K562 (cell line): Measurements from ENCODE around the gene CARD10. TPM values are rescaled to one million over a fixed set of nuclear protein-coding genes. Genes with fewer than 3 reads are reported as not detected.

Source experiments
- FOSL1 ChIP-seq: fragments of 200-800 bp; sonication (Bioruptor generic); conservative IDR thresholded peaks from 2 replicates; pipeline ENCODE4 v1.6.1; 2016; ENCODE audit warnings: missing genetic modification characterization, missing compliant biosample characterization
- JUN ChIP-seq, 2 experiments: sonication (generic) in 1 of 2; formaldehyde crosslinking in 1 of 2; IDR thresholded peaks; 2 replicates each; pipeline versions ENCODE4 v1.6.1 to v1.8.0; 2012 to 2022; ENCODE audit warnings: borderline replicate concordance in 2 of 2, mild to moderate bottlenecking in 2 of 2, improper control_type of control experiment in 1 of 2, low read depth in 1 of 2, low read length in 1 of 2, missing genetic modification reagents in 1 of 2
- MEF2A ChIP-seq: IDR thresholded peaks from 2 replicates; pipeline ENCODE4 v1.6.1; 2011; ENCODE audit warnings: low read depth, mild to moderate bottlenecking, low read length, moderate library complexity; ENCODE audit not compliant: control insufficient read depth
- MTA3 ChIP-seq: fragments of 450-650 bp; formaldehyde crosslinking; IDR thresholded peaks from 2 replicates; pipeline ENCODE4 v1.6.1; 2017; ENCODE audit warnings: mild to moderate bottlenecking, borderline replicate concordance
- TEAD1 ChIP-seq, 2 experiments: fragments of 450-650 bp in 1 of 2; sonication (generic) in 1 of 2; formaldehyde crosslinking; IDR thresholded peaks; 2 replicates each; pipeline versions ENCODE4 v1.4.0 to v1.8.0; 2020 to 2022; ENCODE audit warnings: mild to moderate bottlenecking in 2 of 2, missing genetic modification reagents in 1 of 2
- ZNF184 ChIP-seq: sonication (generic); formaldehyde crosslinking; IDR thresholded peaks from 2 replicates; pipeline ENCODE4 v1.5.0; 2020; ENCODE audit warnings: missing genetic modification reagents
- ZNF274 ChIP-seq: IDR thresholded peaks from 2 replicates; pipeline ENCODE4 v1.6.1; 2011; ENCODE audit warnings: low read depth, mild to moderate bottlenecking, low read length, moderate library complexity, borderline replicate concordance
- ZNF780A ChIP-seq: fragments of 250-450 bp; sonication (Bioruptor Pico); IDR thresholded peaks from 2 replicates; pipeline ENCODE4 v1.5.0; 2021; ENCODE audit warnings: mild to moderate bottlenecking
- polyA plus RNA-seq, 8 experiments: library from polyadenylated mRNA; depleted of rRNA in 4 of 8; stranded (reverse) in 5 of 8; unstranded in 3 of 8; fragments of >200 nt; fragmentation: Nextera tagmentation in 2 of 8; fragmentation: Illumina TruSeq in 1 of 8; extraction: Ambion mirVana in 2 of 8; extraction: Trizol in 1 of 8; gene quantifications; 2 replicates each; pipeline versions ENCODE4 v1.2.1 to v1.2.3, GENCODE V29; 2011 to 2014; ENCODE audit warnings: inconsistent platforms in 1 of 8, missing spikeins in 1 of 8
- total RNA-seq, 7 experiments: library from RNA; depleted of rRNA in 6 of 7; stranded (reverse); fragments of >200 nt in 6 of 7; fragmentation: Illumina TruSeq in 2 of 7; extraction: Trizol in 2 of 7; gene quantifications; 2 replicates each; pipeline versions ENCODE4 v1.2.1 to v1.2.3, GENCODE V29; 2011 to 2021; ENCODE audit warnings: low replicate concordance in 1 of 7
- TF ChIP-seq, protein P1 (sequence below): IDR thresholded peaks from 2 replicates; pipeline ENCODE4 v1.6.1; 2011; ENCODE audit not compliant: insufficient read length; ENCODE audit errors: extremely low read depth
- TF ChIP-seq, protein P2 (sequence below): fragments of 200-800 bp; sonication (Bioruptor generic); IDR thresholded peaks from 2 replicates; pipeline ENCODE4 v1.6.1; 2017; ENCODE audit warnings: missing genetic modification characterization, missing compliant biosample characterization
- TF ChIP-seq, protein P3 (sequence below), 2 experiments: fragments of 450-650 bp; formaldehyde crosslinking in 1 of 2; IDR thresholded peaks; 2 replicates each; pipeline versions ENCODE4 v1.4.0 to v1.6.1; 2014 to 2020; ENCODE audit warnings: mild to moderate bottlenecking in 2 of 2, borderline replicate concordance in 1 of 2, low read depth in 1 of 2

Gene CARD10
- total and polyA plus RNA-seq, 9 of the 15 experiments (the other 6 are each of a cell fraction or from before 2014, with no cell fraction given), result 0.13 to 5.8 (median 1.6) TPM

DNA sequence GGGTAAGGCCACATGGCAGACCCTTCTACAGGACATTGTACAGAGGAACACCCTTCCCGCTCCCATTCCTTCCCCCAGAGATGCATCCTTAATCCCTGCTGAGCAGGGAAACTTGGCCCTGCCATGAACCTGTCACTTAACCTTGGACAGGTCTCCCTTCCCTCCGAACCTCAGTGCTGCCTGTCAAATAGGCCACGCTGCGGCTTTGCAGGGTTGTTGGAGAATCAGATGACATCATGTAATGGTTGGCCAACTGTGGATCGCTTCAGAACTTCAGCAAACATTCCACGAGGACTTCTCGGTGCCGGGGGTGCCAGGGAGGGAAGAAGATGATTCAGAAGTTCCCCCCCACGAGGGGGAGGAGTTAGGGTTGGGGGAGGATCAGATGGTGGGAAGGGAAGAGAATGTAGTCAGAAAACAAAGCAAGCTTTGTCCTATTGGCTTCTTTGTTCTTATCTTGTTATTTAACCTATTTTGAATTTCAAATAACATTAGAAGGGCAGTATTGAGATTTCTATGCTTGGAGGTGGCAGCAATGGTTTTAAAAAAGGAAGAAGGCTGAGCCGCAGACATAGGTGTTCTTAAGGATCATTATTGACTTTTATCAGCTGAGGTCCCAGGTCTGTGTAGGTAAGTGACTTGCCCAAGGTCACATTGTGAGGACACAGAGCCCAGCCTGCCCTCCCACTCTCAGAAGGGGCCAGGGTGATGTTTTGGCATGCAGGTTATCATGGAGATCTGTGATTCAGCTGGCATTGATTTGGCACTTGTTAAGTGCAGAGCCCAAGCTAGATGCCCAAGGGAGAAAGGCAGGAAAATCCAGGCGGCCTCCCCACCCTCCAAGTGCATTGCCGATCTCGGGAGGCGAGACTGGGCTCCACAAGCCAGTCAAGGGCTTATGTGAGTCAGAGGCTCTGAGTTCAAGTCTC, 44.2 kb upstream of the CARD10 start (continued):
- TF ChIP-seq ZNF274, result no peak
- peak; percentile 61 for TF ChIP-seq FOSL1
- TF ChIP-seq JUN (IDR thresholded peaks at IDR 0.05; ENCODE audit: borderline replicate concordance, low read depth, low read length), result no peak
- TF ChIP-seq JUN (CRISPR knock-in tag; IDR thresholded peaks at IDR 0.05; ENCODE audit: borderline replicate concordance), result 0 out of 2 replicates have a peak, but pooled peaks have one; percentile 33
- TF ChIP-seq, protein P1, sequence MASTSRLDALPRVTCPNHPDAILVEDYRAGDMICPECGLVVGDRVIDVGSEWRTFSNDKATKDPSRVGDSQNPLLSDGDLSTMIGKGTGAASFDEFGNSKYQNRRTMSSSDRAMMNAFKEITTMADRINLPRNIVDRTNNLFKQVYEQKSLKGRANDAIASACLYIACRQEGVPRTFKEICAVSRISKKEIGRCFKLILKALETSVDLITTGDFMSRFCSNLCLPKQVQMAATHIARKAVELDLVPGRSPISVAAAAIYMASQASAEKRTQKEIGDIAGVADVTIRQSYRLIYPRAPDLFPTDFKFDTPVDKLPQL, result no peak
- TF ChIP-seq TEAD1 (CRISPR knock-in tag; IDR thresholded peaks at IDR 0.05), result peak in 1 of 2 experiments; percentile 75; a peak in 1 of 4 replicates
- no peak for TF ChIP-seq ZNF780A (CRISPR knock-in tag)
- TF ChIP-seq MTA3, result no peak
- no peak for TF ChIP-seq MEF2A
- TF ChIP-seq, protein P2, sequence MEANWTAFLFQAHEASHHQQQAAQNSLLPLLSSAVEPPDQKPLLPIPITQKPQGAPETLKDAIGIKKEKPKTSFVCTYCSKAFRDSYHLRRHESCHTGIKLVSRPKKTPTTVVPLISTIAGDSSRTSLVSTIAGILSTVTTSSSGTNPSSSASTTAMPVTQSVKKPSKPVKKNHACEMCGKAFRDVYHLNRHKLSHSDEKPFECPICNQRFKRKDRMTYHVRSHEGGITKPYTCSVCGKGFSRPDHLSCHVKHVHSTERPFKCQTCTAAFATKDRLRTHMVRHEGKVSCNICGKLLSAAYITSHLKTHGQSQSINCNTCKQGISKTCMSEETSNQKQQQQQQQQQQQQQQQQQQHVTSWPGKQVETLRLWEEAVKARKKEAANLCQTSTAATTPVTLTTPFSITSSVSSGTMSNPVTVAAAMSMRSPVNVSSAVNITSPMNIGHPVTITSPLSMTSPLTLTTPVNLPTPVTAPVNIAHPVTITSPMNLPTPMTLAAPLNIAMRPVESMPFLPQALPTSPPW (CRISPR knock-in tag), result peak; percentile 63
- TF ChIP-seq, protein P3, sequence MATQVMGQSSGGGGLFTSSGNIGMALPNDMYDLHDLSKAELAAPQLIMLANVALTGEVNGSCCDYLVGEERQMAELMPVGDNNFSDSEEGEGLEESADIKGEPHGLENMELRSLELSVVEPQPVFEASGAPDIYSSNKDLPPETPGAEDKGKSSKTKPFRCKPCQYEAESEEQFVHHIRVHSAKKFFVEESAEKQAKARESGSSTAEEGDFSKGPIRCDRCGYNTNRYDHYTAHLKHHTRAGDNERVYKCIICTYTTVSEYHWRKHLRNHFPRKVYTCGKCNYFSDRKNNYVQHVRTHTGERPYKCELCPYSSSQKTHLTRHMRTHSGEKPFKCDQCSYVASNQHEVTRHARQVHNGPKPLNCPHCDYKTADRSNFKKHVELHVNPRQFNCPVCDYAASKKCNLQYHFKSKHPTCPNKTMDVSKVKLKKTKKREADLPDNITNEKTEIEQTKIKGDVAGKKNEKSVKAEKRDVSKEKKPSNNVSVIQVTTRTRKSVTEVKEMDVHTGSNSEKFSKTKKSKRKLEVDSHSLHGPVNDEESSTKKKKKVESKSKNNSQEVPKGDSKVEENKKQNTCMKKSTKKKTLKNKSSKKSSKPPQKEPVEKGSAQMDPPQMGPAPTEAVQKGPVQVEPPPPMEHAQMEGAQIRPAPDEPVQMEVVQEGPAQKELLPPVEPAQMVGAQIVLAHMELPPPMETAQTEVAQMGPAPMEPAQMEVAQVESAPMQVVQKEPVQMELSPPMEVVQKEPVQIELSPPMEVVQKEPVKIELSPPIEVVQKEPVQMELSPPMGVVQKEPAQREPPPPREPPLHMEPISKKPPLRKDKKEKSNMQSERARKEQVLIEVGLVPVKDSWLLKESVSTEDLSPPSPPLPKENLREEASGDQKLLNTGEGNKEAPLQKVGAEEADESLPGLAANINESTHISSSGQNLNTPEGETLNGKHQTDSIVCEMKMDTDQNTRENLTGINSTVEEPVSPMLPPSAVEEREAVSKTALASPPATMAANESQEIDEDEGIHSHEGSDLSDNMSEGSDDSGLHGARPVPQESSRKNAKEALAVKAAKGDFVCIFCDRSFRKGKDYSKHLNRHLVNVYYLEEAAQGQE (IDR thresholded peaks at IDR 0.05; ENCODE audit: borderline replicate concordance), result peak; percentile 19; the same call in 1 of the 2 replicates
- TF ChIP-seq, protein P3 (CRISPR knock-in tag; IDR thresholded peaks at IDR 0.05; ENCODE audit: low read depth), result no peak
- no peak for TF ChIP-seq ZNF184 (CRISPR knock-in tag)
